GM18870 (cell line): ENCODE data around the gene EDC4.
"Not testable (repeated sequence)": the region's sequence is repeated elsewhere in the genome, so short reads cannot be mapped to it uniquely, and the experiment has no call there.

ENCODE experiments used
- ATAC-seq: cut with Tn5 transposase; IDR thresholded peaks from one replicate; pipeline ENCODE4 v1.9.1; 2021; ENCODE audit warnings: moderate library complexity; ENCODE audit not compliant: unreplicated experiment

Gene EDC4

GRCh38 chr16:67872631-67873434 is at the start of gene EDC4:
Gene EDC4, plus strand, starts transcription at chr16:67873052. Its CDS starts 210 bp downstream, at chr16:67873262.
- ATAC-seq, result no peak

GRCh38 chr16:67825119-67825518 is 47.7 kb upstream of the EDC4 start:
- no peak for ATAC-seq

GRCh38 chr16:67825906-67826305 is 46.9 kb upstream of the EDC4 start:
- no peak for ATAC-seq

- no peak for ATAC-seq
These were observed 44.2 kb upstream of the EDC4 start for GRCh38 chr16:67828651-67829050.

GRCh38 chr16:67833030-67833414 is 39.8 kb upstream of the EDC4 start:
- ATAC-seq, result no peak

GRCh38 chr16:67833415-67834241 is 39.2 kb upstream of the EDC4 start:
- peak; percentile 90 for ATAC-seq

- no peak for ATAC-seq
These were observed 38.6 kb upstream of the EDC4 start for GRCh38 chr16:67834242-67834614.

GRCh38 chr16:67837190-67837589 is 35.7 kb upstream of the EDC4 start:
- ATAC-seq, result not testable (repeated sequence)

- no peak for ATAC-seq
These were observed 35.0 kb upstream of the EDC4 start for GRCh38 chr16:67837811-67838210.

- no peak for ATAC-seq
These were observed 31.5 kb upstream of the EDC4 start for GRCh38 chr16:67841198-67841815.

- peak; percentile 47 for ATAC-seq
These were observed 30.9 kb upstream of the EDC4 start, which contains the start of gene THAP11 for GRCh38 chr16:67841816-67842508. Gene THAP11, plus strand, starts transcription at chr16:67842320. Its CDS starts 235 bp downstream, at chr16:67842555.

GRCh38 chr16:67842509-67843342 is 30.1 kb upstream of the EDC4 start:
- ATAC-seq, result no peak

GRCh38 chr16:67843343-67843765 is 29.5 kb upstream of the EDC4 start:
- no peak for ATAC-seq

GRCh38 chr16:67844497-67844896 is 28.4 kb upstream of the EDC4 start:
- no peak for ATAC-seq

- no peak for ATAC-seq
These were observed 27.4 kb upstream of the EDC4 start for GRCh38 chr16:67845291-67846062.

- no peak for ATAC-seq
These were observed 26.9 kb upstream of the EDC4 start for GRCh38 chr16:67846063-67846319.

- peak; percentile 65 for ATAC-seq
These were observed 26.4 kb upstream of the EDC4 start, which contains the start of gene NUTF2 for GRCh38 chr16:67846320-67847063. Gene NUTF2, plus strand, starts transcription at chr16:67846933. Its CDS starts 18,198 bp downstream, at chr16:67865131.

- ATAC-seq, result peak; percentile 16
These were observed 25.6 kb upstream of the EDC4 start, which contains the start of gene CENPT for GRCh38 chr16:67847064-67847861. Gene CENPT, minus strand, starts transcription at chr16:67847693. Its CDS starts 13,834 bp downstream, at chr16:67833859.
